ENCODE measurements around the gene RSF1.
"Not testable (repeated sequence)": the region's sequence is repeated elsewhere in the genome, so short reads cannot be mapped to it uniquely, and the experiment has no call there.

RSF1 gene

GRCh38 chr11:77665240-77665965 is 155.1 kb downstream of the RSF1 start:
- H3K36me3 Mint-ChIP-seq = peaks cover 26% of the 10 kb centered on the region
- H3K9me3 Mint-ChIP-seq = no peaks in the 10 kb centered on the region
- H3K27ac Mint-ChIP-seq = no peak overlapping the region
- no peaks in the 10 kb centered on the region for H3K27me3 Mint-ChIP-seq
- peaks cover 12% of the 10 kb centered on the region for H3K4me1 Mint-ChIP-seq
- no peak overlapping the region for H3K4me3 Mint-ChIP-seq
- DNase-seq (ENCODE audit: low spot score in 2 of 2) (no peak), ATAC-seq (ENCODE audit: low read depth) (no peak)

GRCh38 chr11:77661670-77662069 is 158.9 kb downstream of the RSF1 start:
- Mint-ChIP-seq H3K27ac (no peak overlapping the region), H3K4me3 (no peak overlapping the region), H3K27me3 (no peaks in the 10 kb centered on the region), H3K36me3 (peaks cover under 1% of the 10 kb centered on the region), H3K4me1 (peaks cover 12% of the 10 kb centered on the region), H3K9me3 (no peaks in the 10 kb centered on the region)
- ATAC-seq (ENCODE audit: low read depth) (peak; percentile 45), DNase-seq (ENCODE audit: low spot score in 2 of 2) (no peak)

- Mint-ChIP-seq H3K36me3 (no peaks in the 10 kb centered on the region), H3K27me3 (no peaks in the 10 kb centered on the region), H3K4me3 (no peak overlapping the region), H3K4me1 (peaks cover 12% of the 10 kb centered on the region), H3K9me3 (no peaks in the 10 kb centered on the region), H3K27ac (no peak overlapping the region)
- DNase-seq (ENCODE audit: low spot score in 2 of 2) (no peak), ATAC-seq (ENCODE audit: low read depth) (peak; percentile 74)
These were observed 159.6 kb downstream of the RSF1 start for GRCh38 chr11:77660947-77661346.

- no peaks in the 10 kb centered on the region for H3K27me3 Mint-ChIP-seq
- peaks cover 12% of the 10 kb centered on the region for H3K4me1 Mint-ChIP-seq
- H3K36me3 Mint-ChIP-seq = no peaks in the 10 kb centered on the region
- no peak overlapping the region for H3K4me3 Mint-ChIP-seq
- no peaks in the 10 kb centered on the region for H3K9me3 Mint-ChIP-seq
- no peak overlapping the region for H3K27ac Mint-ChIP-seq
- DNase-seq (ENCODE audit: low spot score in 2 of 2) (no peak), ATAC-seq (ENCODE audit: low read depth) (no peak)
These were observed 162.1 kb downstream of the RSF1 start for GRCh38 chr11:77658213-77659013.

- no peak for DNase-seq (ENCODE audit: low spot score in 2 of 2)
- H3K36me3 Mint-ChIP-seq = no peaks in the 10 kb centered on the region
- H3K27ac Mint-ChIP-seq = no peak overlapping the region
- ATAC-seq (ENCODE audit: low read depth) = no peak
- H3K9me3 Mint-ChIP-seq = no peaks in the 10 kb centered on the region
- H3K4me3 Mint-ChIP-seq = no peak overlapping the region
- peaks cover 8% of the 10 kb centered on the region for H3K4me1 Mint-ChIP-seq
- H3K27me3 Mint-ChIP-seq = no peaks in the 10 kb centered on the region
These were observed 164.2 kb downstream of the RSF1 start for GRCh38 chr11:77656362-77656761.

GRCh38 chr11:77654770-77655434 is 165.6 kb downstream of the RSF1 start:
- no peaks in the 10 kb centered on the region for H3K4me1 Mint-ChIP-seq
- H3K27ac Mint-ChIP-seq = no peak overlapping the region
- H3K9me3 Mint-ChIP-seq = no peaks in the 10 kb centered on the region
- no peak for ATAC-seq (ENCODE audit: low read depth)
- no peak overlapping the region for H3K4me3 Mint-ChIP-seq
- no peaks in the 10 kb centered on the region for H3K36me3 Mint-ChIP-seq
- DNase-seq (ENCODE audit: low spot score in 2 of 2) = no peak
- peaks cover 2% of the 10 kb centered on the region for H3K27me3 Mint-ChIP-seq

GRCh38 chr11:77650123-77650522 is 170.4 kb downstream of the RSF1 start:
- Mint-ChIP-seq H3K4me1 (no peaks in the 10 kb centered on the region), H3K9me3 (no peaks in the 10 kb centered on the region), H3K36me3 (no peaks in the 10 kb centered on the region), H3K4me3 (no peak overlapping the region), H3K27ac (no peak overlapping the region), H3K27me3 (peaks cover 6% of the 10 kb centered on the region)
- ATAC-seq (ENCODE audit: low read depth) (no peak), DNase-seq (ENCODE audit: low spot score in 2 of 2) (no peak)

- Mint-ChIP-seq H3K36me3 (no peaks in the 10 kb centered on the region), H3K4me1 (no peaks in the 10 kb centered on the region), H3K27me3 (peaks cover 6% of the 10 kb centered on the region), H3K27ac (no peak overlapping the region), H3K9me3 (no peaks in the 10 kb centered on the region), H3K4me3 (no peak overlapping the region)
- ATAC-seq (ENCODE audit: low read depth) = no peak
- no peak for DNase-seq (ENCODE audit: low spot score in 2 of 2)
These were observed 172.7 kb downstream of the RSF1 start for GRCh38 chr11:77647654-77648305.

GRCh38 chr11:77644887-77645286 is 175.6 kb downstream of the RSF1 start:
- no peak for ATAC-seq (ENCODE audit: low read depth)

GRCh38 chr11:77642228-77642627 is 178.3 kb downstream of the RSF1 start:
- Mint-ChIP-seq H3K9me3 (no peaks in the 10 kb centered on the region), H3K4me1 (peaks cover 4% of the 10 kb centered on the region), H3K4me3 (no peak overlapping the region), H3K36me3 (no peaks in the 10 kb centered on the region), H3K27ac (no peak overlapping the region), H3K27me3 (peaks cover 3% of the 10 kb centered on the region)
- DNase-seq (ENCODE audit: low spot score in 2 of 2) (no peak), ATAC-seq (ENCODE audit: low read depth) (no peak)

More at GRCh38 chr11:77644887-77645286, 175.6 kb downstream of the RSF1 start:
- no peak for DNase-seq (ENCODE audit: low spot score in 2 of 2)
- Mint-ChIP-seq H3K9me3 (no peaks in the 10 kb centered on the region), H3K4me1 (no peaks in the 10 kb centered on the region), H3K27ac (no peak overlapping the region), H3K36me3 (no peaks in the 10 kb centered on the region), H3K4me3 (no peak overlapping the region), H3K27me3 (peaks cover 4% of the 10 kb centered on the region)

- peak within 1 kb of the TSS; percentile 93 for H3K27ac Mint-ChIP-seq
- peak within 1 kb of the TSS; percentile 96 for H3K4me3 Mint-ChIP-seq
These were observed 183.0 kb downstream of the RSF1 start, which contains the start of gene CLNS1A for GRCh38 chr11:77637345-77638165. Gene CLNS1A, minus strand, starts transcription at chr11:77637794. Its CDS starts 80 bp downstream, at chr11:77637714.

GRCh38 chr11:77636731-77637344 is 183.7 kb downstream of the RSF1 start:
- Mint-ChIP-seq H3K4me3 (peak overlapping the region; percentile 96), H3K27me3 (no peaks in the 10 kb centered on the region), H3K36me3 (peaks cover 3% of the 10 kb centered on the region), H3K27ac (peak overlapping the region; percentile 93), H3K4me1 (peaks cover 20% of the 10 kb centered on the region), H3K9me3 (no peaks in the 10 kb centered on the region)
- no peak for DNase-seq (ENCODE audit: low spot score in 2 of 2)
- no peak for ATAC-seq (ENCODE audit: low read depth)

More at GRCh38 chr11:77637345-77638165, 183.0 kb downstream of the RSF1 start, which contains the start of gene CLNS1A:
- Mint-ChIP-seq H3K4me1 (peaks cover 20% of the 10 kb centered on the region), H3K36me3 (peaks cover 3% of the 10 kb centered on the region), H3K27me3 (no peaks in the 10 kb centered on the region), H3K9me3 (no peaks in the 10 kb centered on the region)
- ATAC-seq (ENCODE audit: low read depth) = peak; percentile 99
- peak; percentile 71 to 73 for DNase-seq (ENCODE audit: low spot score in 2 of 2)

GRCh38 chr11:77633926-77634325 is 186.6 kb downstream of the RSF1 start:
- not testable (repeated sequence) for H3K36me3 Mint-ChIP-seq; H3K9me3 Mint-ChIP-seq; H3K27ac Mint-ChIP-seq; DNase-seq (ENCODE audit: low spot score in 2 of 2); H3K27me3 Mint-ChIP-seq; H3K4me3 Mint-ChIP-seq; ATAC-seq (ENCODE audit: low read depth)
- H3K4me1 Mint-ChIP-seq = peaks cover 30% of the 10 kb centered on the region

Data from memory B cell (primary cell).